Suprapubic skin (tissue), 4 donors: Measurements from ENCODE around the gene VTA1. TPM values are rescaled to one million over a fixed set of nuclear protein-coding genes. Genes with fewer than 3 reads are reported as not detected.

Experiments
- DNase-seq, 2 donors: peaks; one replicate each; pipeline ENCODE4 v3.0.0-alpha.2; 2019; ENCODE audit warnings: low spot score in 2 of 2
- H3K27ac ChIP-seq: fragments of 200-600 bp; sonication (generic); one replicate; pipeline ENCODE4 v1.5.1; 2019
- H3K27me3 ChIP-seq: fragments of 200-600 bp; sonication (generic); one replicate; pipeline ENCODE4 v1.5.1; 2019
- H3K36me3 ChIP-seq: fragments of 200-600 bp; sonication (generic); one replicate; pipeline ENCODE4 v1.5.1; 2019
- H3K4me1 ChIP-seq: fragments of 200-600 bp; sonication (generic); one replicate; pipeline ENCODE4 v1.5.1; 2019
- H3K4me3 ChIP-seq: fragments of 200-600 bp; sonication (generic); one replicate; pipeline ENCODE4 v1.5.1; 2019; ENCODE audit warnings: mild to moderate bottlenecking
- H3K9me3 ChIP-seq: fragments of 200-600 bp; sonication (generic); one replicate; pipeline ENCODE4 v1.5.1; 2019
- EP300 ChIP-seq: sonication (generic); formaldehyde crosslinking; IDR thresholded peaks from one replicate; pipeline ENCODE4 v1.6.1; 2017; ENCODE audit warnings: antibody characterized with exemption
- POLR2A ChIP-seq, 2 donors: fragments of 450-650 bp; IDR thresholded peaks; one replicate each; pipeline ENCODE4 v1.6.1; 2017; ENCODE audit warnings: antibody characterized with exemption in 2 of 2, mild to moderate bottlenecking in 2 of 2, moderate library complexity in 2 of 2
- POLR2AphosphoS5 ChIP-seq, 3 donors: sonication (generic); formaldehyde crosslinking; IDR thresholded peaks; one replicate each; pipeline ENCODE4 v1.6.1; 2017; ENCODE audit warnings: antibody characterized with exemption in 3 of 3
- WGBS: methylation state at CpG from one replicate; pipeline ENCODE4 v1.1.5; 2018; 5-methylcytosine and 5-hydroxymethylcytosine counted together
- total RNA-seq, 4 donors: library from RNA; depleted of rRNA; stranded (reverse); fragments of >200 nt; gene quantifications; one replicate each; pipeline ENCODE4 v1.1.0, GENCODE V29; 2016
- TF ChIP-seq, protein P1 (sequence below), 2 donors: fragments of 200-600 bp in 1 of 2; fragments of 450-650 bp in 1 of 2; sonication (generic) in 1 of 2; IDR thresholded peaks; one replicate each; pipeline ENCODE4 v1.5.1; 2016 to 2019; ENCODE audit warnings: antibody characterized with exemption in 2 of 2, mild to moderate bottlenecking in 1 of 2, moderate library complexity in 1 of 2

Gene VTA1
- total RNA-seq, 4 donors from 2014 or later: 35.5 to 58.1 (median 40.5) TPM

DNA sequence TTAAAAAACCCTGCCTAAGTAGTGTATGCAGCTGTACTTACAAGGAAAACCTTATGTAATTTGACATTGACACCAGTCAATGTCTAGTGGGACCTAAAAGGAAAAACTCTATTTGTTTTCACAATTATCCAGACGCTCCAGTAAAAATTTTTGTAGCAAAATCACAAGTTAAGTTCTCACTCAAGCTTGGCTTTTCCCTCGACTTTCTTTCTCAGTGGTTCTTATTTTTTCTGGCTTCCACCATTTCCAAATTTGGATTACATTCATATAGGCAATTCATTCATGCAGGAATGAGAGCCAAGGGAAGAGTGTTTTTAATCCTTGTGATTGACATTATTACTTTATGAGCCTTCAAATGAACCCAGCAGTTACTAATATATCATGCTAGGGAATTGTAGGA lies 88.7 kb downstream of the VTA1 start:
- H3K27me3 ChIP-seq: no peaks in the 10 kb centered on the region
- H3K4me1 ChIP-seq: no peaks in the 10 kb centered on the region
- no peaks in the 10 kb centered on the region for H3K36me3 ChIP-seq
- no peaks in the 10 kb centered on the region for H3K9me3 ChIP-seq
- WGBS: 51% methylated on average over 2 of the region's 2 CpGs
- no peak for DNase-seq
- no peak overlapping the region for H3K4me3 ChIP-seq
- no peak overlapping the region for H3K27ac ChIP-seq
- no peak for TF ChIP-seq POLR2A (IDR thresholded peaks at IDR 0.05)
- TF ChIP-seq EP300: no peak
- TF ChIP-seq POLR2AphosphoS5 (IDR thresholded peaks at IDR 0.05): no peak
- TF ChIP-seq, protein P1, sequence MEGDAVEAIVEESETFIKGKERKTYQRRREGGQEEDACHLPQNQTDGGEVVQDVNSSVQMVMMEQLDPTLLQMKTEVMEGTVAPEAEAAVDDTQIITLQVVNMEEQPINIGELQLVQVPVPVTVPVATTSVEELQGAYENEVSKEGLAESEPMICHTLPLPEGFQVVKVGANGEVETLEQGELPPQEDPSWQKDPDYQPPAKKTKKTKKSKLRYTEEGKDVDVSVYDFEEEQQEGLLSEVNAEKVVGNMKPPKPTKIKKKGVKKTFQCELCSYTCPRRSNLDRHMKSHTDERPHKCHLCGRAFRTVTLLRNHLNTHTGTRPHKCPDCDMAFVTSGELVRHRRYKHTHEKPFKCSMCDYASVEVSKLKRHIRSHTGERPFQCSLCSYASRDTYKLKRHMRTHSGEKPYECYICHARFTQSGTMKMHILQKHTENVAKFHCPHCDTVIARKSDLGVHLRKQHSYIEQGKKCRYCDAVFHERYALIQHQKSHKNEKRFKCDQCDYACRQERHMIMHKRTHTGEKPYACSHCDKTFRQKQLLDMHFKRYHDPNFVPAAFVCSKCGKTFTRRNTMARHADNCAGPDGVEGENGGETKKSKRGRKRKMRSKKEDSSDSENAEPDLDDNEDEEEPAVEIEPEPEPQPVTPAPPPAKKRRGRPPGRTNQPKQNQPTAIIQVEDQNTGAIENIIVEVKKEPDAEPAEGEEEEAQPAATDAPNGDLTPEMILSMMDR (IDR thresholded peaks at IDR 0.05): no peak

DNA sequence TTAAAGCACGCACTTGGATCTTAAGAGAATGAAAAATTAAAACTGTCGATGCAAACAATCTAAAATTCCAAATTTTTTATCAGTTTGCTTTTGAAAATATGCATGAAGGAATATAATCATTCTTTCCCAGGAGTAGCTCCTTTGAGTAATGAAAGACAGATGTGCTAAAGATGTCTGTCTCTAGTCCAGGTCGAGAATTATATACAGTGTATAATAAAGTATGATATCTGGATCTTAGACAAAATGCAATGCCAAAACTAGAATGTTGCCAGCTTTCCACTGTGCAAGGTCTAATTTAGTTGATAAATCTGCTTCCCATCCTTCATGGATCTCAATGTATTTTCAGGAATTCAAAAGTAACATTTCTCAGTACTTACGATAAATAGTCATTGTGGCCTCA lies 89.6 kb downstream of the VTA1 start:
- WGBS: 60% methylated on average over 4 of the region's 4 CpGs
- Histone ChIP-seq H3K4me3 (no peak overlapping the region), H3K27ac (no peak overlapping the region)

DNA sequence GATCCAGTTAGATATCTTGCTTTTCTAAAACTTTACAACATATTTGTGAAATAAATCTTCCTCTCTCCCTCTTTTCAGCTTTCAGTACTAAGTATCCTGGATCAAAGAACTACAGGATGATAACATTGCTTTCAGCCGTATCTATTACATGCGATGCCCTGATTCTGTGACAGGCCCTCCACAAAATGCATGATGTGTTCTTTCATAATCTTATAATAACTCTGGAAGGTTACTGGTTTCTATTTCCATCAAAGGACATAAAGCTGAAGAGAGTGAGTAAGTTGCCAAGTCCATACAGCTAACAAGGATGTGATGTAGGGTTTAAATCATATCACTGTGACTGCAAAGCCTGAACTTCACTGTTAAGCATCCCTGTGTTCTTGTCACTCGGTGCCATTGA lies 91.8 kb downstream of the VTA1 start:
- no peaks in the 10 kb centered on the region for H3K27me3 ChIP-seq
- H3K27ac ChIP-seq: no peak overlapping the region
- no peak for DNase-seq
- WGBS: 76% methylated on average over 3 of the region's 3 CpGs
- H3K9me3 ChIP-seq: no peaks in the 10 kb centered on the region
- H3K4me3 ChIP-seq: no peak overlapping the region
- TF ChIP-seq, protein P1 (IDR thresholded peaks at IDR 0.05): no peak
- TF ChIP-seq POLR2A (IDR thresholded peaks at IDR 0.05): no peak
- peaks cover 5% of the 10 kb centered on the region for H3K4me1 ChIP-seq
- H3K36me3 ChIP-seq: no peaks in the 10 kb centered on the region

More for the DNA sequence above, 89.6 kb downstream of the VTA1 start:
- Histone ChIP-seq H3K4me1 (no peaks in the 10 kb centered on the region), H3K27me3 (no peaks in the 10 kb centered on the region), H3K36me3 (no peaks in the 10 kb centered on the region), H3K9me3 (no peaks in the 10 kb centered on the region)
- TF ChIP-seq POLR2A (IDR thresholded peaks at IDR 0.05) (no peak), EP300 (no peak), POLR2AphosphoS5 (IDR thresholded peaks at IDR 0.05) (no peak)
- TF ChIP-seq, protein P1 (IDR thresholded peaks at IDR 0.05): no peak
- DNase-seq: no peak

DNA sequence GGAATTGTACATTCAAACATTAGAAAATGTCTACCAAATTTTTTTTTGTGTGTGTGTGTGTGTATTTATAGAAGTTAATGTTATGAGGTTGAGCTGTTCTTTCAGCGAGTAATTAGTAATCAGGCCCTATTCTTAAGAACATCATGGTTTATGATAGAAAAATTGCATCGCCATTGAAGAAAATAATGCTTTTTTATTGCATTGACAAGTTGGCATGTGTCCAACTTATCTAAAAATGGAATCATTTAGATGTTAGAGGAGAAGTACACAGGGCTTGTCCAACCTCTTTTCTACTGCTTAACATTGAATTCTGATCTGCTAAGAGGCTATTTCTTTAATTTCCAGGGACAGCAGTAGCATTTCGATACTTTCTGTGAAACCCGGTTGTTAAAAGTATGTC lies 93.1 kb downstream of the VTA1 start:
- DNase-seq: no peak
- no peak for TF ChIP-seq POLR2A (IDR thresholded peaks at IDR 0.05)
- no peak for TF ChIP-seq POLR2AphosphoS5 (IDR thresholded peaks at IDR 0.05)
- TF ChIP-seq, protein P1 (IDR thresholded peaks at IDR 0.05): no peak
- no peak for TF ChIP-seq EP300
- Histone ChIP-seq H3K36me3 (no peaks in the 10 kb centered on the region), H3K27me3 (no peaks in the 10 kb centered on the region), H3K27ac (no peak overlapping the region), H3K4me3 (no peak overlapping the region), H3K9me3 (no peaks in the 10 kb centered on the region), H3K4me1 (peaks cover 5% of the 10 kb centered on the region)
- WGBS: 79% methylated on average over 4 of the region's 4 CpGs

DNA sequence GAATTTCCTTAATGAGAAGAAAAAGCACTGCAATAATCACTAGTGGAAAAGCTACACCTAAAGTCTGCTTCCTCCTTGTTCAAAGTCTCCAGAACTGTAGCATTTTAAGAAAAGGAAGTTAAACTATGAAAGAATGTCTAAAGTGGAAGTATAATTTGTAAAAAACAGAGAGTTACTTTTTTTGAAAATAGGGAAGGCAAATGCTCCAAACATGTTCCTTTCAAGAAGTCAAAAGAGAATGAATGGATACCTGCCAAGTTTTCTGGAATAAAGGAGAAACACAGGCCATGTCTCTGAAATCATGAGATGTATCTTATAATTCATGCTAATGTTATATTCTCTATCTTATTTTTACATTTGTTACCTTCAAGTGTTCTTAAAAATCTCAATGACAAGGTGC lies 94.0 kb downstream of the VTA1 start:
- no peak for DNase-seq
- Histone ChIP-seq H3K4me1 (peaks cover 5% of the 10 kb centered on the region), H3K36me3 (no peaks in the 10 kb centered on the region), H3K27ac (no peak overlapping the region), H3K27me3 (no peaks in the 10 kb centered on the region), H3K9me3 (no peaks in the 10 kb centered on the region), H3K4me3 (no peak overlapping the region)
- TF ChIP-seq POLR2AphosphoS5 (IDR thresholded peaks at IDR 0.05): no peak

DNA sequence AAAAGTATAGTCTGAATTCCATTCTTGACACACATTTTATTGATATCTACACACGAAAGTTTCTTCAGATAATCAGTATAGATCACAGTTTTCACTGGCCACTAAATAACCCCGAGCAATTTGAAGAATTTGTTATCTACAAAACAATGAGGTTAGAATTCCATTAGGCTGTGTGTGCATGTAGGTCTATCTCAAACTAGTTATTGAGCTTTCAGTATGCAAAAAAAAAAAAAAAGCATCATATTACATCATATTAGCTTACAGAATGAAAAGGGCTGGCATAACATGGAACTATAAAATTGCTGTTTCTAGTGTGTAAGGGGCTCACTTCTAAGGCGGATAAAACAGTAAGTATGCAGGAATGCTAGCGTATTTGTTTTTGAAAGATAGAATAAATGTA lies 95.2 kb downstream of the VTA1 start:
- no peak overlapping the region for H3K4me3 ChIP-seq
- TF ChIP-seq POLR2A (IDR thresholded peaks at IDR 0.05) (no peak), POLR2AphosphoS5 (IDR thresholded peaks at IDR 0.05) (no peak), EP300 (no peak)
- TF ChIP-seq, protein P1 (IDR thresholded peaks at IDR 0.05): no peak
- H3K4me1 ChIP-seq: peaks cover 5% of the 10 kb centered on the region
- H3K9me3 ChIP-seq: no peaks in the 10 kb centered on the region
- H3K36me3 ChIP-seq: no peaks in the 10 kb centered on the region
- WGBS: 61% methylated on average over 4 of the region's 4 CpGs
- DNase-seq: no peak
- no peaks in the 10 kb centered on the region for H3K27me3 ChIP-seq
- H3K27ac ChIP-seq: no peak overlapping the region
